Measurements from ENCODE around the gene TOR1B.
"Not testable (repeated sequence)": the region's sequence is repeated elsewhere in the genome, so short reads cannot be mapped to it uniquely, and the experiment has no call there.

TOR1B gene

GRCh38 chr9:129802833-129803675, at the start of gene TOR1B:
TSS of gene TOR1B (plus strand) at chr9:129803184. CDS start at chr9:129803213, 29 bp downstream.
- peak; percentile 83 to 98 (median 95) for DNase-seq
- intact Hi-C loops (cut with DNase I), result no loop called here

- intact Hi-C loops (cut with DNase I), result no loop called here
- DNase-seq, result no peak
Observed at GRCh38 chr9:129755151-129755550, 47.8 kb upstream of the TOR1B start.

GRCh38 chr9:129756191-129756590, 46.8 kb upstream of the TOR1B start:
- DNase-seq, result no peak
- intact Hi-C loops (cut with DNase I), result no loop called here

GRCh38 chr9:129757045-129757444, 45.9 kb upstream of the TOR1B start:
- DNase-seq, result no peak
- intact Hi-C loops (cut with DNase I), result no loop called here

- DNase-seq, result no peak
- intact Hi-C loops (cut with DNase I), result no loop called here
Observed at GRCh38 chr9:129759319-129759718, 43.7 kb upstream of the TOR1B start.

- intact Hi-C loops (cut with DNase I), result no loop called here
- no peak for DNase-seq
Observed at GRCh38 chr9:129759804-129760502, 43.0 kb upstream of the TOR1B start.

GRCh38 chr9:129760784-129761183, 42.2 kb upstream of the TOR1B start:
- DNase-seq; intact Hi-C loops (cut with DNase I): not testable (repeated sequence)

GRCh38 chr9:129761293-129761900, 41.6 kb upstream of the TOR1B start:
- intact Hi-C loops (cut with DNase I), result no loop called here
- DNase-seq, result no peak

- DNase-seq, result no peak
- intact Hi-C loops (cut with DNase I), result no loop called here
Observed at GRCh38 chr9:129761901-129762369, 41.0 kb upstream of the TOR1B start.

- DNase-seq; intact Hi-C loops (cut with DNase I): not testable (repeated sequence)
Observed at GRCh38 chr9:129762370-129762984, 40.5 kb upstream of the TOR1B start.

- no peak for DNase-seq
- intact Hi-C loops (cut with DNase I), result no loop called here
Observed at GRCh38 chr9:129762985-129763926, 39.7 kb upstream of the TOR1B start.

- intact Hi-C loops (cut with DNase I), result no loop called here
- no peak for DNase-seq
Observed at GRCh38 chr9:129765764-129766317, 37.1 kb upstream of the TOR1B start.

- DNase-seq, result no peak
- intact Hi-C loops (cut with DNase I), result no loop called here
Observed at GRCh38 chr9:129768486-129768885, 34.5 kb upstream of the TOR1B start.

GRCh38 chr9:129769669-129770068, 33.3 kb upstream of the TOR1B start:
- DNase-seq, result no peak
- intact Hi-C loops (cut with DNase I), result no loop called here

- no peak for DNase-seq
- intact Hi-C loops (cut with DNase I), result no loop called here
Observed at GRCh38 chr9:129770741-129771140, 32.2 kb upstream of the TOR1B start.

GRCh38 chr9:129773262-129774048, 29.5 kb upstream of the TOR1B start:
- DNase-seq, result no peak
- intact Hi-C loops (cut with DNase I), result no loop called here

- DNase-seq, result no peak
- intact Hi-C loops (cut with DNase I), result no loop called here
Observed at GRCh38 chr9:129774791-129775447, 28.1 kb upstream of the TOR1B start.
